GM12878 (cell line): ENCODE results near the gene MYO1E. TPM values are rescaled to one million over a fixed set of nuclear protein-coding genes. Genes with fewer than 3 reads are reported as not detected.

Experiments
- ATF7 ChIP-seq: fragments of 450-650 bp; IDR thresholded peaks from 2 replicates; pipeline ENCODE4 v1.6.1; 2016; ENCODE audit warnings: low read depth, mild to moderate bottlenecking
- BCL11A ChIP-seq: IDR thresholded peaks from 2 replicates; pipeline ENCODE4 v1.6.1; 2011; ENCODE audit warnings: low read depth, low read length
- BHLHE40 ChIP-seq, 2 experiments: fragments of 450-650 bp in 1 of 2; IDR thresholded peaks; 2 replicates each; pipeline ENCODE4 v1.6.1; 2011 to 2017; ENCODE audit warnings: low read depth in 2 of 2, borderline replicate concordance in 1 of 2, improper control_type of control experiment in 1 of 2, low read length in 1 of 2, mild to moderate bottlenecking in 1 of 2
- CBX3 ChIP-seq: fragments of 200-600 bp; sonication (generic); IDR thresholded peaks from 2 replicates; pipeline ENCODE4 v1.6.1; 2016; ENCODE audit warnings: low read depth, borderline replicate concordance
- CREM ChIP-seq: IDR thresholded peaks from 2 replicates; pipeline ENCODE4 v1.6.1; 2014; ENCODE audit warnings: antibody characterized with exemption, low read depth
- DPF2 ChIP-seq: fragments of 450-650 bp; IDR thresholded peaks from 2 replicates; pipeline ENCODE4 v1.6.1; 2017; ENCODE audit warnings: mild to moderate bottlenecking
- GATAD2B ChIP-seq: fragments of 450-650 bp; conservative IDR thresholded peaks from 2 replicates; pipeline ENCODE4 v1.6.1; 2017; ENCODE audit warnings: low read depth, mild to moderate bottlenecking, moderate library complexity
- IKZF2 ChIP-seq, 2 experiments: fragments of 450-650 bp; IDR thresholded peaks; 2 replicates each; pipeline ENCODE4 v1.6.1; 2017; ENCODE audit warnings: mild to moderate bottlenecking in 2 of 2, moderate library complexity in 2 of 2
- LARP7 ChIP-seq: fragments of 450-650 bp; IDR thresholded peaks from 2 replicates; pipeline ENCODE4 v1.6.1; 2017; ENCODE audit warnings: mild to moderate bottlenecking
- MEF2B ChIP-seq: fragments of 450-650 bp; IDR thresholded peaks from 2 replicates; pipeline ENCODE4 v1.6.1; 2018; ENCODE audit warnings: mild to moderate bottlenecking, moderate library complexity; ENCODE audit not compliant: partially characterized antibody, poor library complexity, severe bottlenecking
- MTA2 ChIP-seq: fragments of 450-650 bp; IDR thresholded peaks from 2 replicates; pipeline ENCODE4 v1.6.1; 2016; ENCODE audit warnings: low read depth, mild to moderate bottlenecking, moderate library complexity
- NBN ChIP-seq: fragments of 450-650 bp; IDR thresholded peaks from 2 replicates; pipeline ENCODE4 v1.6.1; 2016
- POLR2A ChIP-seq: IDR thresholded peaks from 2 replicates; pipeline ENCODE4 v1.6.1; 2011; ENCODE audit warnings: low read depth, mild to moderate bottlenecking, low read length
- SREBF1 ChIP-seq: IDR thresholded peaks from 2 replicates; pipeline ENCODE4 v1.6.1; 2012; ENCODE audit warnings: mild to moderate bottlenecking, low read length
- STAT3 ChIP-seq: IDR thresholded peaks from 2 replicates; pipeline ENCODE4 v1.6.1; 2011; ENCODE audit warnings: low read depth, low read length, improper control_type of control experiment
- YBX1 ChIP-seq: fragments of 450-650 bp; IDR thresholded peaks from 2 replicates; pipeline ENCODE4 v1.6.1; 2016; ENCODE audit warnings: antibody characterized with exemption
- YY1 ChIP-seq: IDR thresholded peaks from 2 replicates; pipeline ENCODE4 v1.6.1; 2011; ENCODE audit warnings: low read depth, mild to moderate bottlenecking, low read length
- polyA plus RNA-seq, 11 experiments: library from polyadenylated mRNA; depleted of rRNA in 4 of 11; unstranded in 6 of 11; stranded (reverse) in 5 of 11; fragments of >200 nt; fragmentation: Nextera tagmentation in 4 of 11; fragmentation: Illumina TruSeq in 1 of 11; extraction: Ambion mirVana in 4 of 11; extraction: Trizol in 1 of 11; gene quantifications; 1 replicate in 1 of 11; 2 replicates in 10 of 11; pipeline versions ENCODE4 v1.2.1 to v1.2.3, GENCODE V29; 2011 to 2016; ENCODE audit warnings: inconsistent platforms in 2 of 11, missing spikeins in 2 of 11, low read depth in 1 of 11
- total RNA-seq, 4 experiments: library from RNA; depleted of rRNA in 3 of 4; stranded (reverse); fragments of >200 nt in 3 of 4; fragmentation: Illumina TruSeq in 1 of 4; extraction: Trizol in 1 of 4; gene quantifications; 2 replicates each; pipeline versions ENCODE4 v1.2.1 to v1.2.3, GENCODE V29; 2013 to 2021
- TF ChIP-seq, protein P1 (sequence below): fragments of 450-650 bp; formaldehyde crosslinking; IDR thresholded peaks from 2 replicates; pipeline ENCODE4 v1.4.0; 2020; ENCODE audit warnings: mild to moderate bottlenecking, moderate library complexity
- TF ChIP-seq, protein P2 (sequence below): fragments of 450-650 bp; formaldehyde crosslinking; IDR thresholded peaks from 2 replicates; pipeline ENCODE4 v1.4.0; 2022; ENCODE audit warnings: mild to moderate bottlenecking, moderate library complexity
- TF ChIP-seq, protein P3 (sequence below): fragments of 450-650 bp; IDR thresholded peaks from 2 replicates; pipeline ENCODE4 v1.6.1; 2016; ENCODE audit warnings: mild to moderate bottlenecking
- TF ChIP-seq, protein P4 (sequence below), 3 experiments: IDR thresholded peaks in 2 of 3; conservative IDR thresholded peaks in 1 of 3; 2 replicates each; pipeline ENCODE4 v1.5.1; 2011; ENCODE audit warnings: low read depth in 3 of 3, low read length in 3 of 3, mild to moderate bottlenecking in 3 of 3, control low read depth in 2 of 3, moderate library complexity in 2 of 3, inconsistent platforms in 1 of 3, mixed read lengths in 1 of 3; ENCODE audit not compliant: control insufficient read depth in 2 of 3, insufficient read depth in 1 of 3; ENCODE audit errors: extremely low read depth in 1 of 3

MYO1E gene
- total and polyA plus RNA-seq, 10 of the 15 experiments (the other 5 are each of a cell fraction or from before 2014, with no cell fraction given): 10.3 to 266 (median 64.9) TPM

DNA sequence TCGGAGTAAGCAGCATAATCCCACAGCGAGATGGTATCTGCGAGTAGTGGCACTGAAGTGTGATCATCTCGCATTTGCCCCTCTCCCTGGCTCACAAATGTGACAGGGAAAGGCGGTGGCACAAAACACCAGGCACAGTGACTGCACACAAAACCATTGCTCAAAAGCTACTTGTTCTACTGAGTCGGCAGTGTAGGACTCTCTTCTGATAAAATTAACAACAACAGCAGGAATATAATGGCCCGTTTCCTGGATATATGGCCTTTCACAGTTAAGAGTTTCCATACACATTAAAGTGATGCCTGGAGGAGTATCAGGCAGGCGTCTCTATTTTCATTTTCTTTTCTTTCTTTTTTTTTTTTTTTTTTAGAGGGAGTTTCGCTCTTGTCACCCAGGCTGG, 69.0 kb downstream of the MYO1E start (continued):
- no peak for TF ChIP-seq YY1
- TF ChIP-seq LARP7: no peak
- TF ChIP-seq CREM: no peak
- no peak for TF ChIP-seq CBX3
- 0 out of 2 replicates have a peak, but pooled peaks have one; percentile 1 for TF ChIP-seq DPF2
- TF ChIP-seq MTA2: no peak
- TF ChIP-seq BCL11A: no peak
- no peak for TF ChIP-seq ATF7
- TF ChIP-seq YBX1: no peak
- no peak for TF ChIP-seq SREBF1
- TF ChIP-seq, protein P1, sequence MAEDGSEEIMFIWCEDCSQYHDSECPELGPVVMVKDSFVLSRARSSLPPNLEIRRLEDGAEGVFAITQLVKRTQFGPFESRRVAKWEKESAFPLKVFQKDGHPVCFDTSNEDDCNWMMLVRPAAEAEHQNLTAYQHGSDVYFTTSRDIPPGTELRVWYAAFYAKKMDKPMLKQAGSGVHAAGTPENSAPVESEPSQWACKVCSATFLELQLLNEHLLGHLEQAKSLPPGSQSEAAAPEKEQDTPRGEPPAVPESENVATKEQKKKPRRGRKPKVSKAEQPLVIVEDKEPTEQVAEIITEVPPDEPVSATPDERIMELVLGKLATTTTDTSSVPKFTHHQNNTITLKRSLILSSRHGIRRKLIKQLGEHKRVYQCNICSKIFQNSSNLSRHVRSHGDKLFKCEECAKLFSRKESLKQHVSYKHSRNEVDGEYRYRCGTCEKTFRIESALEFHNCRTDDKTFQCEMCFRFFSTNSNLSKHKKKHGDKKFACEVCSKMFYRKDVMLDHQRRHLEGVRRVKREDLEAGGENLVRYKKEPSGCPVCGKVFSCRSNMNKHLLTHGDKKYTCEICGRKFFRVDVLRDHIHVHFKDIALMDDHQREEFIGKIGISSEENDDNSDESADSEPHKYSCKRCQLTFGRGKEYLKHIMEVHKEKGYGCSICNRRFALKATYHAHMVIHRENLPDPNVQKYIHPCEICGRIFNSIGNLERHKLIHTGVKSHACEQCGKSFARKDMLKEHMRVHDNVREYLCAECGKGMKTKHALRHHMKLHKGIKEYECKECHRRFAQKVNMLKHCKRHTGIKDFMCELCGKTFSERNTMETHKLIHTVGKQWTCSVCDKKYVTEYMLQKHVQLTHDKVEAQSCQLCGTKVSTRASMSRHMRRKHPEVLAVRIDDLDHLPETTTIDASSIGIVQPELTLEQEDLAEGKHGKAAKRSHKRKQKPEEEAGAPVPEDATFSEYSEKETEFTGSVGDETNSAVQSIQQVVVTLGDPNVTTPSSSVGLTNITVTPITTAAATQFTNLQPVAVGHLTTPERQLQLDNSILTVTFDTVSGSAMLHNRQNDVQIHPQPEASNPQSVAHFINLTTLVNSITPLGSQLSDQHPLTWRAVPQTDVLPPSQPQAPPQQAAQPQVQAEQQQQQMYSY (CRISPR knock-in tag): no peak
- no peak for TF ChIP-seq BHLHE40 (IDR thresholded peaks at IDR 0.05; ENCODE audit: borderline replicate concordance in 1 of 2, low read depth in 2 of 2, low read length in 1 of 2)
- peak; percentile 18; the same call in 1 of the 2 replicates for TF ChIP-seq POLR2A
- TF ChIP-seq, protein P2, sequence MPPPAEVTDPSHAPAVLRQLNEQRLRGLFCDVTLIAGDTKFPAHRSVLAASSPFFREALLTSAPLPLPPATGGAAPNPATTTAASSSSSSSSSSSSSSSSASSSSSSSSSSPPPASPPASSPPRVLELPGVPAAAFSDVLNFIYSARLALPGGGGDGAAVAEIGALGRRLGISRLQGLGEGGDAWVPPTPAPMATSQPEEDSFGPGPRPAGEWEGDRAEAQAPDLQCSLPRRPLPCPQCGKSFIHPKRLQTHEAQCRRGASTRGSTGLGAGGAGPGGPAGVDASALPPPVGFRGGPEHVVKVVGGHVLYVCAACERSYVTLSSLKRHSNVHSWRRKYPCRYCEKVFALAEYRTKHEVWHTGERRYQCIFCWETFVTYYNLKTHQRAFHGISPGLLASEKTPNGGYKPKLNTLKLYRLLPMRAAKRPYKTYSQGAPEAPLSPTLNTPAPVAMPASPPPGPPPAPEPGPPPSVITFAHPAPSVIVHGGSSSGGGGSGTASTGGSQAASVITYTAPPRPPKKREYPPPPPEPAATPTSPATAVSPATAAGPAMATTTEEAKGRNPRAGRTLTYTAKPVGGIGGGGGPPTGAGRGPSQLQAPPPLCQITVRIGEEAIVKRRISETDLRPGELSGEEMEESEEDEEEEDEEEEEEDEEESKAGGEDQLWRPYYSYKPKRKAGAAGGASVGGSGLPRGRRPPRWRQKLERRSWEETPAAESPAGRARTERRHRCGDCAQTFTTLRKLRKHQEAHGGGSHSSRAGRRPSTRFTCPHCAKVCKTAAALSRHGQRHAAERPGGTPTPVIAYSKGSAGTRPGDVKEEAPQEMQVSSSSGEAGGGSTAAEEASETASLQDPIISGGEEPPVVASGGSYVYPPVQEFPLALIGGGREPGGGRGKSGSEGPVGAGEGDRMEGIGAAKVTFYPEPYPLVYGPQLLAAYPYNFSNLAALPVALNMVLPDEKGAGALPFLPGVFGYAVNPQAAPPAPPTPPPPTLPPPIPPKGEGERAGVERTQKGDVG: no peak
- TF ChIP-seq STAT3: no peak
- TF ChIP-seq, protein P3, sequence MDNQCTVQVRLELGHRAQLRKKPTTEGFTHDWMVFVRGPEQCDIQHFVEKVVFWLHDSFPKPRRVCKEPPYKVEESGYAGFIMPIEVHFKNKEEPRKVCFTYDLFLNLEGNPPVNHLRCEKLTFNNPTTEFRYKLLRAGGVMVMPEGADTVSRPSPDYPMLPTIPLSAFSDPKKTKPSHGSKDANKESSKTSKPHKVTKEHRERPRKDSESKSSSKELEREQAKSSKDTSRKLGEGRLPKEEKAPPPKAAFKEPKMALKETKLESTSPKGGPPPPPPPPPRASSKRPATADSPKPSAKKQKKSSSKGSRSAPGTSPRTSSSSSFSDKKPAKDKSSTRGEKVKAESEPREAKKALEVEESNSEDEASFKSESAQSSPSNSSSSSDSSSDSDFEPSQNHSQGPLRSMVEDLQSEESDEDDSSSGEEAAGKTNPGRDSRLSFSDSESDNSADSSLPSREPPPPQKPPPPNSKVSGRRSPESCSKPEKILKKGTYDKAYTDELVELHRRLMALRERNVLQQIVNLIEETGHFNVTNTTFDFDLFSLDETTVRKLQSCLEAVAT: 0 out of 2 replicates have a peak, but pooled peaks have one; percentile 48
- TF ChIP-seq MEF2B: no peak
- TF ChIP-seq GATAD2B: no peak
- no peak for TF ChIP-seq IKZF2 (IDR thresholded peaks at IDR 0.05)
- TF ChIP-seq NBN: no peak
- TF ChIP-seq, protein P4, sequence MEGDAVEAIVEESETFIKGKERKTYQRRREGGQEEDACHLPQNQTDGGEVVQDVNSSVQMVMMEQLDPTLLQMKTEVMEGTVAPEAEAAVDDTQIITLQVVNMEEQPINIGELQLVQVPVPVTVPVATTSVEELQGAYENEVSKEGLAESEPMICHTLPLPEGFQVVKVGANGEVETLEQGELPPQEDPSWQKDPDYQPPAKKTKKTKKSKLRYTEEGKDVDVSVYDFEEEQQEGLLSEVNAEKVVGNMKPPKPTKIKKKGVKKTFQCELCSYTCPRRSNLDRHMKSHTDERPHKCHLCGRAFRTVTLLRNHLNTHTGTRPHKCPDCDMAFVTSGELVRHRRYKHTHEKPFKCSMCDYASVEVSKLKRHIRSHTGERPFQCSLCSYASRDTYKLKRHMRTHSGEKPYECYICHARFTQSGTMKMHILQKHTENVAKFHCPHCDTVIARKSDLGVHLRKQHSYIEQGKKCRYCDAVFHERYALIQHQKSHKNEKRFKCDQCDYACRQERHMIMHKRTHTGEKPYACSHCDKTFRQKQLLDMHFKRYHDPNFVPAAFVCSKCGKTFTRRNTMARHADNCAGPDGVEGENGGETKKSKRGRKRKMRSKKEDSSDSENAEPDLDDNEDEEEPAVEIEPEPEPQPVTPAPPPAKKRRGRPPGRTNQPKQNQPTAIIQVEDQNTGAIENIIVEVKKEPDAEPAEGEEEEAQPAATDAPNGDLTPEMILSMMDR (IDR thresholded peaks at IDR 0.05 in 2 of 3, conservative IDR thresholded peaks at IDR 0.05 in 1 of 3; ENCODE audit: control insufficient read depth in 2 of 3, extremely low read depth in 1 of 3, insufficient read depth in 1 of 3, low read depth in 3 of 3, low read length in 3 of 3): no peak
